ENCODE results near the gene GALNTL6. TPM values are rescaled to one million over a fixed set of nuclear protein-coding genes. Genes with fewer than 3 reads are reported as not detected.

GALNTL6 gene
- total RNA-seq, 1 experiment from 2014 or later = not detected

DNA sequence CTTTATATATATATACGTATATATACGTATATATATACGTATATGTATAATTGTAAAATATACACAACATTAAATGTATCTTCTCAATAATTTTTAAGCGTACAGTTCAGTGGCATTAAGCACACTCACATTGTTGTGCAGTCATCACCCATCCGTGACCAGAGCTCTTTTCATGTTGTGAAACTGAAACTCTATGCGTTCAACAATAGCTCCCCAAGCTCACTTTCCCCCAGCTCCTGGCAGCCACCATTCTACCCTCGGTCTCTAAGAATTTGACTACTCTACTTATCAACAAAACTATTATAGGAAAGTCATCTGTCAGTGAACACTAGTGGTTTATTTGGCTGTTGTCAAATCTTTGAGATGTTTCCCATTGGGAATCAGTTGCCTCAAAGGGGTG, 733.6 kb downstream of the GALNTL6 start:
- no peak for DNase-seq (ENCODE audit: low spot score)

- no peak for DNase-seq (ENCODE audit: low spot score)
Observed at GRCh38 chr4:172547724-172548123, 734.5 kb downstream of the GALNTL6 start.

GRCh38 chr4:172553216-172553615, 740.0 kb downstream of the GALNTL6 start:
- DNase-seq (ENCODE audit: low spot score) = no peak

DNA sequence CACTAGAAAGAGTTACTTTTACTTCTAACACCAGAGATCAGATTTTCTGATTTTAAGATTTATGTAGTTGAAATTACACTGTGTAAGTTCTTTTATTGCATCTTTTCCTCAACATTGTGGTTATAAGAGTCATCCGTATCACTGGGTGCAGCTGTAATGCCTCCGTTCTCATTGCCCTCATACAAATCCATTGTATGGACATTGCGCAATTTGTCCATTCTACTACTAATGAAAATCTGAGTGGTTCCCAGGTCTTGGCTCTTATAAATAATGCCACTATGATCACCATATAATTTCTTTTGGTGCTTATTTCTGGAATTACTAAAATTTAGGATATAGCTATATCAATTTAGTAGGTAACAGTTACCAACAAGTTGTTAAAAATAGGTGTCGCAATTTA, 741.4 kb downstream of the GALNTL6 start:
- no peak for DNase-seq (ENCODE audit: low spot score)

DNA sequence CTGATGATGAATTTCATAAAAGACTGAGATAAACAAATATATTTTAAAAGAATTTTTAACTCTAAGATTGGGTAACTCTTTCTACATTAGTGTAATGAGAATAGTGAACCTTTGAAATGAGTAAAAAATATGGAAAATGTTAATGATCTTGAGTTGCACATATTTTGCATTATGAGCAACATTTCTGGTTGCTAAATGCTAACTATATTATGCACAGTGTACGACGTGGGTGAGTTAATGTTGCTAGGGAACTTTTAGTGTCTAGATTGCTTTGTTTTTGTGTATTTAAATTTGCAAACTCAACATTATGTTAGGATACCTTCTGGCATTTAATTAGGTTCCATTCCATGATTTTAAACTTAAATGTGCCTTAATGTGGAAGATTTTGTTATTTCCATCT, 742.5 kb downstream of the GALNTL6 start:
- DNase-seq (ENCODE audit: low spot score) = no peak

- DNase-seq (ENCODE audit: low spot score) = peak; percentile 3
Observed at GRCh38 chr4:172573899-172574298, 760.7 kb downstream of the GALNTL6 start.

DNA sequence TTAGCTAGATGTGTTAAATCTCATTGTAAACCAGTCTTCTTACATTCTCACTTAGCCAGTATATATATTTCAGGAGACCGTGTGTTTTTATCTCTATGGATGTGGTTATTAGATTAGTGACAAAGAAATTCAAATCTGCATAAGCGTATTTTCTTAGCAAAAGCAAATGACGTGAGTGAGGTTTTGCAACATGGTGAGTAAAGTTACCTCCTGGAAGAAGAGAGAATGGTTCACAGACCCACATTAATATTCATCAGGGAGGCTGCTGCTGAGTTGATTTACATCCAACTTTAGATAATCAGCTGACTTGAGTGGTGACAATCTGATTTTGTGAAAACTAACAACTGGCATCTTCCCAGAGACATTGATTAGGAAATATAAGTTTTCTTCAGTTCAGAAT, 765.5 kb downstream of the GALNTL6 start:
- no peak for DNase-seq (ENCODE audit: low spot score)

DNA sequence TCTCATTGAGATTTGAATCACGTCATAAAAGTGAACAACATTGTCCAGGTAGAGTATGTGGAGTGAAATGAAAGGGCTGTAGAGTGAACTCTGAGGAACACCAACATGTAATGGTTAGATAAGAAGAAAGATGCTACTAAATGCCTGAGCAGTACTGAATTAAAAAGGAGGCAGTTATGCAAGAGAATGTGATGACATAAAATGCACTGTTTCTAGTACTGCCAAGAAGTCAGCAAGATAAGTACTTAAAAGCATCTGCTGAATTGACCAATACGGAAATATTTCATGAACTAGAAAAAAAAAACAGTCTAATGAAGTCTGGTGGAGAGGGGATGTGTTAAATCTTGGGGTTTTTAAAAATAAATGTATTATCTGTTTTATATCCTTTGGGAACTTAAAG, 771.6 kb downstream of the GALNTL6 start:
- no peak for DNase-seq (ENCODE audit: low spot score)

DNA sequence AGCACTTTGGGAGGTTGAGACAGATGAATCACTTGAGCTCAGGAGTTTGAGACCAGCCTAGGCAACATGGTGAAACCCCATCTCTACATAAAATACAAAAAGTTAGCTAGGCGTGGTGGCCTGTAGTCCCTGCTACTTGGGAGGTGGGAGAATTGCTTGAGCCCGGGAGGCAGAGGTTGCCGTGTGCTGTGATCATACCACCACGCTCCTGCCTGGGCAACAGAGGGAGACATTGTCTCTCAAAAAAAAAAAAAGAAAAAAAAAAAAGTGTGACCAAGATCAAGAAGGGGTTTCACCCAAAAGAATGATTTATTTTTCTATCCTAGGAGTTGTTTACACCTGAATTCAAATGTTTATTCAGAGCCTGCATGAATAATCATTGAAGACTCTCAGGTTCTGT, 783.0 kb downstream of the GALNTL6 start:
- DNase-seq (ENCODE audit: low spot score) = no peak

- no peak for DNase-seq (ENCODE audit: low spot score)
Observed at GRCh38 chr4:172599554-172599953, 786.4 kb downstream of the GALNTL6 start.

GRCh38 chr4:172601195-172601594, 788.0 kb downstream of the GALNTL6 start:
- DNase-seq (ENCODE audit: low spot score) = no peak

- no peak for DNase-seq (ENCODE audit: low spot score)
Observed at GRCh38 chr4:172619218-172619617, 806.0 kb downstream of the GALNTL6 start.

GRCh38 chr4:172619798-172620197, 806.6 kb downstream of the GALNTL6 start:
- no peak for DNase-seq (ENCODE audit: low spot score)

DNA sequence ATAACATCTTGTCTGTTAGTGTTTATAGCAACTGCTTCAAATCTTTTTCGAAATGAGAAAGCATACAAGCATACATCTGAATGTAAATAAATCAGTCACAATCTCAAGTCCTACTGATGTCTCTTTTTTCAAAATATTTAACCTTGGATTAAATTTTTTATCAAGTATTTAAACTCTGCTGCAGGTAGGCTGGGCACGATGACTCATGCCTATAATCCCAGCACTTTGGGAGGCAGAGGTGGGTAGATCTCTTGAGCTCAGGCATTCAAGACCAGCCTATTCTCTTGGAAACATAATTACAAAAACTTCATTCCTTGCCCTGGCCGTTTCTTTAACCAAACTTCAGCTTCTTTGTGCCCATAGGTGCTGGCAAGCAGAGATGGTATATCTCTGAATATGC, 815.1 kb downstream of the GALNTL6 start:
- no peak for DNase-seq (ENCODE audit: low spot score)

DNA sequence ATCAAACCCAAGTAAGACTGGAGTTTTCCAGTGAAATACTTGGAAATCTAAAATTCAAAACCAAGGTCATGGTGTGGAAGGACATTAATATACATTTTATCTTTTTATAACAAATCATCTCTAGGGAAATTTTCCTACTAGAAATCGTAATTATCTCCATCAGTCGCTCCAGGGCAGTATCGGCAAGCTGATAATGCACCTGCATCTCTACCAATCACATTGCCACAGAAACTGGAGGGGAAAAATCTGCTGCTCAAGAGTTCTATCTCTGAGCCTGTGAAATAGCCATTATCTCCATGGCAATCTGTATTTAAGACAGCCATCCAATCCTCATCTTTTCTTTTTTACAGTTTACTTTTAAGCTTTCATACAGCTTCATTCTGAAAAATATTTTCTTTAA, 817.1 kb downstream of the GALNTL6 start:
- no peak for DNase-seq (ENCODE audit: low spot score)

- no peak for DNase-seq (ENCODE audit: low spot score)
Observed at GRCh38 chr4:172631832-172632231, 818.6 kb downstream of the GALNTL6 start.

GRCh38 chr4:172648471-172648870, 835.3 kb downstream of the GALNTL6 start:
- DNase-seq (ENCODE audit: low spot score) = no peak

DNA sequence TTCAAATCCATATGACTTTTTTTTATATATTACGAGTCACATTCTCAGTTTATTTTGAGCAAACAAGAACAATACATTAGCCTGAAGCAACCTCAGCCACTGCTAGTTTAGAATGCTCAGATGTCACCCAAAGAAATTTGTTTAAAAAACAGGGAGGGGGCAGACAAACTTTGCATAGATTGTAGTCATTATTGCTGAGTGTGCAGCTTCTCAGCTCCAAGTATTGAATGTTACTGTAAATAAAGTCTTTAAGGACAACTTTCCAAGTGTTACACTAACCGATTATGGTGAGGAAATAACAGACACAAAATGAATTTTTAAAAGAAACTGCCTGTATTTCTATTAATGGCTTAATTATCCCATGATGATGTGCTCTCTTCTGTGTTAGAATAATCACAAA, 835.9 kb downstream of the GALNTL6 start:
- no peak for DNase-seq (ENCODE audit: low spot score)

GRCh38 chr4:172650758-172651530, 837.7 kb downstream of the GALNTL6 start:
- no peak for DNase-seq (ENCODE audit: low spot score)

GRCh38 chr4:172651961-172652360, 838.8 kb downstream of the GALNTL6 start:
- DNase-seq (ENCODE audit: low spot score) = no peak

DNA sequence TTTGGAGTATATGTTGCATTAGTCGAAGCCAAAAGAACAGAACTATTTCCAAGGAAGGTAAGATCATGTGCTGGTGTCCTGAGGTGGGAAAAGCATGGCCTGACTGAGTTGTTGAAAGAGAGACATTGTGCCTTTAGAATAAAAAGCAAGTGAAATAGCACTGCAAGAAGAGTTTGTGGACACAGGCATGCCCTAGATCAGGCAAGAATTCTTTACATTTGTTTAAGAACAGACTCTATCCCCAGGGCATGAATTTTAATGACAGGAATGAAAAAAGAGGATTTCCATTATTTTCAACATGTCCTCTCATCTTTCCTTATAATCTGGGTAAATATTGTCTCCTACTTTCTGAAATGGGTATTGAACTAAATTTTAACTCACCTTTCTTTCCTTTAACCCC, 839.2 kb downstream of the GALNTL6 start:
- DNase-seq (ENCODE audit: low spot score) = no peak

- no peak for DNase-seq (ENCODE audit: low spot score)
Observed at GRCh38 chr4:172653676-172654075, 840.5 kb downstream of the GALNTL6 start.

DNA sequence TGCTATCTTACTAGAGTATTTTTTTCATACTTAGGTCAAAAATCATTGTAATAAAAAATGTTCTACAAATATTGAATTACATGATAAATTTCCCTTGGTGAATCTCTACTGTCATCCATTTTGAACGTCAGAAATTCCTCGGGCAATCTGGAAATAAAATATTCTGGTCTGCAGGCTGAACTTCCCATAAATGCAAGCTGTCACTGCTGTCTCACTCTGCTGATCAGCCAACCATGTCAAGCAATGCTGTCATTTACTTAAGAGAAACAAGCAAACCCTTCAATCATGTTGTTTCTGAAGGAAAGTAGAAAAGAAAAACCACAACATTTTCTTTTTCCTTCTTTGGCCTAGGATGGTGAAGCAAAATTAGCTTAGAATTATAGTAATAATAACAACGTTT, 841.3 kb downstream of the GALNTL6 start:
- DNase-seq (ENCODE audit: low spot score) = no peak

- DNase-seq (ENCODE audit: low spot score) = no peak
Observed at GRCh38 chr4:172656055-172656454, 842.9 kb downstream of the GALNTL6 start.

Data from A172 (cell line).